ENCODE data around the gene CHST15. TPM values are rescaled to one million over a fixed set of nuclear protein-coding genes. Genes with fewer than 3 reads are reported as not detected.

Gene CHST15
- total and polyA plus RNA-seq, 2 experiments from 2014 or later = 0.92 to 1.9 TPM

- no peak for TF ChIP-seq CTCF (IDR thresholded peaks at IDR 0.05; ENCODE audit: low read depth, low read length)
- H3K27ac ChIP-seq = no peak overlapping the region
Observed at GRCh38 chr10:124013916-124014315, 79.5 kb downstream of the CHST15 start.

GRCh38 chr10:124012991-124013390 is 80.4 kb downstream of the CHST15 start:
- H3K36me3 ChIP-seq = no peaks in the 10 kb centered on the region
- DNase-seq (ENCODE audit: low read depth in 1 of 2, low spot score in 1 of 2) = no peak
- H3K27me3 ChIP-seq = no peaks in the 10 kb centered on the region
- TF ChIP-seq CTCF (IDR thresholded peaks at IDR 0.05; ENCODE audit: low read depth, low read length) = no peak
- H3K4me1 ChIP-seq (ENCODE audit: low read depth) = no peaks in the 10 kb centered on the region
- no peaks in the 10 kb centered on the region for H3K9me3 ChIP-seq (ENCODE audit: low read depth)
- H3K4me3 ChIP-seq = no peak overlapping the region
- H3K27ac ChIP-seq = no peak overlapping the region

More at GRCh38 chr10:124013916-124014315, 79.5 kb downstream of the CHST15 start:
- no peak for DNase-seq (ENCODE audit: low read depth in 1 of 2, low spot score in 1 of 2)
- H3K9me3 ChIP-seq (ENCODE audit: low read depth) = no peaks in the 10 kb centered on the region
- H3K27me3 ChIP-seq = no peaks in the 10 kb centered on the region
- no peaks in the 10 kb centered on the region for H3K4me1 ChIP-seq (ENCODE audit: low read depth)
- H3K36me3 ChIP-seq = no peaks in the 10 kb centered on the region
- H3K4me3 ChIP-seq = no peak overlapping the region

- no peaks in the 10 kb centered on the region for H3K27me3 ChIP-seq
- TF ChIP-seq CTCF (IDR thresholded peaks at IDR 0.05; ENCODE audit: low read depth, low read length) = no peak
- DNase-seq (ENCODE audit: low read depth in 1 of 2, low spot score in 1 of 2) = no peak
- no peaks in the 10 kb centered on the region for H3K4me1 ChIP-seq (ENCODE audit: low read depth)
- no peak overlapping the region for H3K27ac ChIP-seq
- no peaks in the 10 kb centered on the region for H3K36me3 ChIP-seq
- no peaks in the 10 kb centered on the region for H3K9me3 ChIP-seq (ENCODE audit: low read depth)
- H3K4me3 ChIP-seq = no peak overlapping the region
Observed at GRCh38 chr10:124012583-124012982, 80.8 kb downstream of the CHST15 start.

- Histone ChIP-seq H3K36me3 (no peaks in the 10 kb centered on the region), H3K27ac (no peak overlapping the region), H3K9me3 (ENCODE audit: low read depth) (no peaks in the 10 kb centered on the region), H3K27me3 (no peaks in the 10 kb centered on the region), H3K4me3 (no peak overlapping the region), H3K4me1 (ENCODE audit: low read depth) (no peaks in the 10 kb centered on the region)
- no peak for DNase-seq (ENCODE audit: low read depth in 1 of 2, low spot score in 1 of 2)
- no peak for TF ChIP-seq CTCF (IDR thresholded peaks at IDR 0.05; ENCODE audit: low read depth, low read length)
Observed at GRCh38 chr10:124012066-124012465, 81.3 kb downstream of the CHST15 start.

- no peak for TF ChIP-seq CTCF (IDR thresholded peaks at IDR 0.05; ENCODE audit: low read depth, low read length)
- no peak overlapping the region for H3K27ac ChIP-seq
- no peak overlapping the region for H3K4me3 ChIP-seq
- H3K27me3 ChIP-seq = no peaks in the 10 kb centered on the region
- no peaks in the 10 kb centered on the region for H3K9me3 ChIP-seq (ENCODE audit: low read depth)
- no peaks in the 10 kb centered on the region for H3K4me1 ChIP-seq (ENCODE audit: low read depth)
- H3K36me3 ChIP-seq = no peaks in the 10 kb centered on the region
- DNase-seq (ENCODE audit: low read depth in 1 of 2, low spot score in 1 of 2) = no peak
Observed at GRCh38 chr10:124011464-124011863, 81.9 kb downstream of the CHST15 start.
